GM12873 (cell line): ENCODE data around the gene SNX1.

Source experiments
- CTCF ChIP-seq: IDR thresholded peaks from 2 replicates; pipeline ENCODE4 v1.5.1; 2012; ENCODE audit warnings: low read depth, mild to moderate bottlenecking, moderate library complexity, low read length, control low read depth; ENCODE audit not compliant: insufficient read depth; ENCODE audit errors: missing control alignments

SNX1 gene

GRCh38 chr15:64161688-64162477, 66.1 kb downstream of the SNX1 start:
- TF ChIP-seq CTCF: no peak

GRCh38 chr15:64162478-64162868, 66.7 kb downstream of the SNX1 start:
- TF ChIP-seq CTCF: no peak

GRCh38 chr15:64162869-64163658, 67.3 kb downstream of the SNX1 start, which contains the start of gene PPIB:
PPIB (minus strand) TSS chr15:64163022; CDS start chr15:64162986, 36 bp downstream.
- peak; percentile 58 for TF ChIP-seq CTCF

GRCh38 chr15:64163659-64164362, 68.0 kb downstream of the SNX1 start:
- no peak for TF ChIP-seq CTCF

GRCh38 chr15:64164436-64164835, 68.7 kb downstream of the SNX1 start:
- TF ChIP-seq CTCF: no peak

GRCh38 chr15:64166102-64166890, 70.5 kb downstream of the SNX1 start:
- TF ChIP-seq CTCF: no peak
